GM12875 (cell line): ENCODE data around the gene LRRK2.
A peak's percentile ranks its signal among the peaks of the same experiment; 100 is the strongest.

Experiments
- H3K4me3 ChIP-seq: one replicate; pipeline ENCODE4 v1.5.1; 2011; ENCODE audit warnings: low read depth, low read length, control low read depth
- TF ChIP-seq, protein P1 (sequence below): IDR thresholded peaks from 2 replicates; pipeline ENCODE4 v1.5.1; 2011; ENCODE audit warnings: low read depth, mild to moderate bottlenecking, control low read depth, inconsistent platforms, low read length, moderate library complexity, borderline replicate concordance; ENCODE audit not compliant: insufficient read depth

LRRK2 gene

DNA sequence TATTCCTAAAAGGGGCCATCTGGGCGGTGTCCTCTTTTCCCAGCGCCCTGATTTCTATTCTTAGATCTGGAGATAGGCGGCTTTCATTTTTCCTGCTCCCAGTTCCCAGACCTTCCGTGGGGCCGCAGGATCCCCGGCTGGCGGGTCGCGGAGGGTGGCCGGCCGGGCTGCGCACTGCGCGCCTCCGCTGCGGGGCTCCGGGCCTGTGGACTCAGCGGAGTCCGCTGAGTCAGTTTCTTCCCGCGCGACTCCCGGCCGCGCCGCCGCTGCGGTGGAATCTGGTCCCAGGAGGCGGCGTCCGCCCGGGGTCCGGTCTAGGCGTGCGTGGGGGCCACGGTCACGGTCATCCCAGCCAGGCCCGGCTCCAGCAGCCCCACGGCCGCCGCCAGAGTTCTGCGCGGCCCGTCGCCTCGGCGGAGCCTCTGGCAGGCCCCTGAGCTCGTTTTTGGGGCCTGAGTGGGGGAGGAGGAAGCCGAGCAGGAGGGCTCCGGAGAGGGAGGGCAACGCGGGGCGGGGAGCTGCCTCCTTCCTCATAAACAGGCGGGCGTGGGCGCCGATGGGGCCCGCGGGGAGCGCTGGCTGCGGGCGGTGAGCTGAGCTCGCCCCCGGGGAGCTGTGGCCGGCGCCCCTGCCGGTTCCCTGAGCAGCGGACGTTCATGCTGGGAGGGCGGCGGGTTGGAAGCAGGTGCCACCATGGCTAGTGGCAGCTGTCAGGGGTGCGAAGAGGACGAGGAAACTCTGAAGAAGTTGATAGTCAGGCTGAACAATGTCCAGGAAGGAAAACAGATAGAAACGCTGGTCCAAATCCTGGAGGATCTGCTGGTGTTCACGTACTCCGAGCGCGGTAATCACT lies at the start of gene LRRK2:
Gene LRRK2, plus strand, starts transcription at position 559 of the 853 bp plus-strand sequence. Its CDS starts 135 bp downstream, at position 694.
- TF ChIP-seq, protein P1, sequence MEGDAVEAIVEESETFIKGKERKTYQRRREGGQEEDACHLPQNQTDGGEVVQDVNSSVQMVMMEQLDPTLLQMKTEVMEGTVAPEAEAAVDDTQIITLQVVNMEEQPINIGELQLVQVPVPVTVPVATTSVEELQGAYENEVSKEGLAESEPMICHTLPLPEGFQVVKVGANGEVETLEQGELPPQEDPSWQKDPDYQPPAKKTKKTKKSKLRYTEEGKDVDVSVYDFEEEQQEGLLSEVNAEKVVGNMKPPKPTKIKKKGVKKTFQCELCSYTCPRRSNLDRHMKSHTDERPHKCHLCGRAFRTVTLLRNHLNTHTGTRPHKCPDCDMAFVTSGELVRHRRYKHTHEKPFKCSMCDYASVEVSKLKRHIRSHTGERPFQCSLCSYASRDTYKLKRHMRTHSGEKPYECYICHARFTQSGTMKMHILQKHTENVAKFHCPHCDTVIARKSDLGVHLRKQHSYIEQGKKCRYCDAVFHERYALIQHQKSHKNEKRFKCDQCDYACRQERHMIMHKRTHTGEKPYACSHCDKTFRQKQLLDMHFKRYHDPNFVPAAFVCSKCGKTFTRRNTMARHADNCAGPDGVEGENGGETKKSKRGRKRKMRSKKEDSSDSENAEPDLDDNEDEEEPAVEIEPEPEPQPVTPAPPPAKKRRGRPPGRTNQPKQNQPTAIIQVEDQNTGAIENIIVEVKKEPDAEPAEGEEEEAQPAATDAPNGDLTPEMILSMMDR = no peak
- H3K4me3 ChIP-seq = peak within 1 kb of the TSS; percentile 11

DNA sequence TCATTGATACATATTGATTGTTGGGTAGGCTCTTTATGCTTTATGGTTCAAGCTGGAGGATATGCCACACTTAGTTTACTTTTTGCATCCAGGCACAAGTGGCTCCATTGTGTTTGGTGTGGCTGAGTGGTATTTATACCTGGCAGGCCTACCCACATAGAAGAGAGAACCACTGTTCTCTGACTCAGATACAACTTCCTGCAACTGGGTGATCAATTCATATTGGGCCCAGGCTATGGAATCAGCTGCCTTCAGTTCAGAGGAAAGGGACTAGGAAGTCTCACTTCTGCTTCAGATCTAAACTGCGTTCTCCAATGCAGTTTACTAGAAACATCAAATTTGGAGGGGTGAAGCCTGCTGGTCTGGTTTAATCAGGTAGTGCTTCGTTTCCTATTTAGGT lies 49.8 kb upstream of the LRRK2 start:
- no peak overlapping the region for H3K4me3 ChIP-seq
- TF ChIP-seq, protein P1 = no peak

DNA sequence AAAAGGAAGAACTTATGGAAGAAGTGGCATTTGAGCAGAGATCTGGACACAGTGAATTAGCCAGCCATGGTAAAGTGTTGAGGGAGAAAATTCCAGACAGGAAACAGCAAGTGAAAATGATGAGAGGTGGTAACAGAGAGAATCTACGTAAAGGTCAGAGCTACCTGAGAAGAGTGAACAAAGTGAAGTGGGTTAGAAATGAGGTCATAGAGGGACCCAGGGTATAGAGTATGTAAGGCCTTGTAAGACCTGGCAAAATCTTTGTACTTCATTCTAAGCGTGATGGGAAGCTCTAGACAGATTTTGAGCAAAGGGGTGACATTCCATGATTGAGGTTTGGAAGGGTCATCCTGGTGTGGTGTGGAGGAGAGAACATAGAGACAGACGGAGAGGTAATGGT lies 49.3 kb upstream of the LRRK2 start:
- TF ChIP-seq, protein P1 = no peak
- no peak overlapping the region for H3K4me3 ChIP-seq

DNA sequence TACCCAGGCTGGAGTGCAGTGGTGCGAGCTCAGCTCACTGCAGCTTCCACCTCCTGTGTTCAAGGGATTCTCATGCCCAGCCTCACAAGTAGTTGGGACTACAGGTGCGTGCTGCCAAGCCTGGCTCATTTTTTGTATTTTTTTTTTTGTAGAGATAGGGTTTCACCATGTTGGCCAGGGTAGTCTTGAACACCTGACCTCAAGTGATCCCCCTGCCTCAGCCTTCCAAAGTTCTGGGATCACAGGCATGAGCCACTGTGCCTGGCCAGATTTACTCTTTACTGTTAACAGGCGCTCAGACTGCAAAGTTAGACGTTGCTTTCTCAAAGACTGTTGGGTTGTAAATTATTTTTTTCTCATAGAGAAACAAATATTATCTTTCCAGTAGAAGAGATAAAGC lies 46.1 kb upstream of the LRRK2 start:
- H3K4me3 ChIP-seq = no peak overlapping the region
- TF ChIP-seq, protein P1 = no peak

DNA sequence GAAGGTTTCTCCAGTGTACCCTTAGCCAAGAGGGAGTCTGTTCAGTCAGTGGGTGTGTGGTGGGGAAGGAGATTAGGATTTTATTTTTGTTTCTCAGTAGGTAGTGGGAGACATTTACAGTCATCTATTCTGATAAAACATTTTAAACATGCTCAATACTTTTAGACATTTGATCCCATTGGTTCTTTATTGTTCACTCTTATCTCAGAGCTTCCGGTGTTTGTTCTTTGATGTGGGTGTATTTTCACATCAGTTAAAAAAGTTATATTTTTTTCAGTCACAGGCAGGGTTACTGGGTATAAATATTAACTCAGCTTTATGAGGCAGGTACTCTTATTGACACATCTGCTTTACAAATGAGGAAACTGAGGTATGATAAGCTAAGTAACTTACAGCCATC lies 43.3 kb upstream of the LRRK2 start:
- TF ChIP-seq, protein P1 = no peak
- H3K4me3 ChIP-seq = no peak overlapping the region

DNA sequence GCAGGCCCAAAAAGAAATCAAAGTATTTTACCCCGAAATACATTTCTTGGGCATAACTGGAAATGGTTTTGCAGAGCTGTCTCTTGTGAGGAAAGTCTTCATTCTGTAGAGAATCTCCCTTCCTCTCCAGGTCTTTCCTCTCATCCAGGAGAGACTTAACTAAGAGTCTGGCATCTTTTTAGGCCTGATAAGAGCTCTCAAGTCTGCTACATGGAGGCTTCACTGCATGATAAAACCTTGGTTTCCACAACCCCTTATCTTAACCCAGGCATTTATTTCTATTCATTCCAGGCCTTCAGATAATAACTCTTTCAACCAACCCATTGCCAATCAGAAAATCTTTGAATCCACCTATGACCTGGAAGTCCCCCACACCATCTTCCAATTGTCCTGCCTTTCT lies 41.1 kb upstream of the LRRK2 start:
- TF ChIP-seq, protein P1 = no peak
- H3K4me3 ChIP-seq = no peak overlapping the region
